ENCODE results near the gene RTP5.
"Not testable (repeated sequence)": the region's sequence is repeated elsewhere in the genome, so short reads cannot be mapped to it uniquely, and the experiment has no call there.

Gene RTP5

GRCh38 chr2:241871538-241872312 is 2.2 kb downstream of the RTP5 start:
- no peak for DNase-seq

GRCh38 chr2:241872313-241872642 is 2.7 kb downstream of the RTP5 start:
- DNase-seq, result no peak

GRCh38 chr2:241873081-241873802 is 3.7 kb downstream of the RTP5 start:
- DNase-seq, result no peak

GRCh38 chr2:241873803-241874110 is 4.2 kb downstream of the RTP5 start:
- no peak for DNase-seq

GRCh38 chr2:241874277-241874925 is 4.9 kb downstream of the RTP5 start:
- no peak for DNase-seq

GRCh38 chr2:241875754-241876527 is 6.4 kb downstream of the RTP5 start:
- DNase-seq, result not testable (repeated sequence)

- no peak for DNase-seq
Measured at GRCh38 chr2:241876528-241877196, 7.1 kb downstream of the RTP5 start.

GRCh38 chr2:241877197-241877685 is 7.7 kb downstream of the RTP5 start:
- DNase-seq, result no peak

GRCh38 chr2:241877989-241878970 is 8.8 kb downstream of the RTP5 start:
- no peak for DNase-seq

GRCh38 chr2:241879326-241879725 is 9.8 kb downstream of the RTP5 start:
- no peak for DNase-seq

- DNase-seq, result no peak
Measured at GRCh38 chr2:241880311-241881073, 11.0 kb downstream of the RTP5 start.

GRCh38 chr2:241882091-241882625 is 12.6 kb downstream of the RTP5 start:
- no peak for DNase-seq

- DNase-seq, result no peak
Measured at GRCh38 chr2:241884951-241885290, 15.4 kb downstream of the RTP5 start.

GRCh38 chr2:241885291-241885945 is 15.9 kb downstream of the RTP5 start:
- DNase-seq, result peak; percentile 71

GRCh38 chr2:241885946-241886643 is 16.6 kb downstream of the RTP5 start:
- DNase-seq, result no peak

GRCh38 chr2:241886840-241887447 is 17.4 kb downstream of the RTP5 start:
- no peak for DNase-seq

- no peak for DNase-seq
Measured at GRCh38 chr2:241887806-241888522, 18.4 kb downstream of the RTP5 start.

- DNase-seq, result no peak
Measured at GRCh38 chr2:241888641-241889040, 19.1 kb downstream of the RTP5 start.

All from NCI-H1436 treated with DMSO at 0.1 percent for 48 hours (cell line).